Keratinocyte (primary cell): ENCODE data around the gene KCNQ1OT1.

Experiments
- CTCF ChIP-seq, 3 experiments: IDR thresholded peaks in 1 of 3; conservative IDR thresholded peaks in 1 of 3; optimal IDR thresholded peaks in 1 of 3; 2 replicates in 2 of 3; 3 replicates in 1 of 3; pipeline versions ENCODE3 to v1.5.1; 2011; ENCODE audit warnings: low read length in 3 of 3, mild to moderate bottlenecking in 3 of 3, moderate library complexity in 2 of 3, control low read depth in 1 of 3, inconsistent platforms in 1 of 3; ENCODE audit not compliant: insufficient read depth in 2 of 3; ENCODE audit errors: extremely low read depth in 1 of 3
- EZH2 ChIP-seq: IDR thresholded peaks from one replicate; pipeline ENCODE4 v1.6.1; 2012; ENCODE audit warnings: inconsistent platforms, mild to moderate bottlenecking, low read length, moderate library complexity

GRCh38 chr11:2570211-2570811 lies 129.5 kb downstream of the KCNQ1OT1 start:
- TF ChIP-seq CTCF (optimal IDR thresholded peaks at IDR 0.05 in 1 of 3, IDR thresholded peaks at IDR 0.05 in 1 of 3, conservative IDR thresholded peaks at IDR 0.05 in 1 of 3; ENCODE audit: extremely low read depth in 1 of 3, insufficient read depth in 2 of 3, low read length in 3 of 3) (no peak), EZH2 (no peak)
